HG02763 (cell line): ENCODE data around the gene SEMA4A.
"Not testable (repeated sequence)": the region's sequence is repeated elsewhere in the genome, so short reads cannot be mapped to it uniquely, and the experiment has no call there.

Experiments used
- ATAC-seq: cut with Tn5 transposase; IDR thresholded peaks from one replicate; pipeline ENCODE4 v1.9.1; 2021; ENCODE audit warnings: mild to moderate bottlenecking, moderate library complexity; ENCODE audit not compliant: unreplicated experiment

Gene SEMA4A

DNA sequence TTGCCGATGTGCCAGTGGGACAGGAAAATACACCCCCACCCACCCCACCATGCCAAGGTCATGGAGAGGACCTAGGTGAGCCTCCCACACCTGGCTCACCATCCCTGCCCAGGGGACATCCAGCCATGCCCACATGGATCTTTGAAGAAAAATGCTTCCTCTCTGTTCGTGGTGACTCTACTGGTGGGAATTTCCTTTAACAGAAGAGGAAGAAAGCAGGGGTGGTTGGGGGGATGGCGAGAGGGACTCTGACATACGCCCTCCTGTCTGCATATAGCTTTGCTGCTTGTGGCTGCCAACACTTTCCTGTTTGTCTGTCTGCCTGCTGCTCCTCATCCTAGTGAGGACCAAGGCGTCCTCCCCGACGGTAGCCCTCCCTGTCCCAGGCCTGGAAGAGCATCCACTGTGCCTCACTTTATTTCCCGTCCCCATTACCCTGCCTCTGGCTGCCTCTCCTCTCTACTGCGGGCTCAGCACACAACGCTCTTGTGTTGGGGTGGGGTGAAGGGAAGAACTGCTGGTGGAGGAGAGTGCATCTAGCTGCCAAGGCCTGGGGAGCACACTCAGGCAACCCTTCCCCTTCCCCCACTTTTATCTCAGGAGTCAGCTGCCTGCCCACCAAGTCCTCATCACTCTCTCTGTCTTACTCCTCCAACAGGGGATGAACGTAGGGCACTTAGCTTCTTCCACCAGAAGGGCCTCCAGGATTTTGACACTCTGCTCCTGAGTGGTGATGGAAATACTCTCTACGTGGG is 2.5 kb downstream of the SEMA4A start:
- ATAC-seq, result no peak

DNA sequence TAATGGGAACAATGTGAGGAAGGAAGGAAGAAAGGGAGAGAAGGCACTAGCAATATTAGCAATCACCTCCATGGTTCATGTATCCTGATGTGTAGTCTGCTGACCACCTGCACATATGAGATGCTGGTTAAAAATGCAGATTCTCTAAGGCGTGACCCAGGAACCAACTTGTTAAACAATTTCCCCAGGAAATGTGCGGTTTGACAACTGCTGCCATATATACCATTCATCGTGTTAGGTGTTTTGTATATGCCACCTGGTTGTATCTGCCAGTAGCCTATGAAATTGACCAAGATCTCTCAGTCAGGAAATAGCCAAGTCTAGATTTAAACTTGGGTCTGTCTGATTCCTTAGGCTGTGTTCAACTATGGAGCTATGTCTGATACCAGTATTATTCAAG is 4.1 kb downstream of the SEMA4A start:
- no peak for ATAC-seq

DNA sequence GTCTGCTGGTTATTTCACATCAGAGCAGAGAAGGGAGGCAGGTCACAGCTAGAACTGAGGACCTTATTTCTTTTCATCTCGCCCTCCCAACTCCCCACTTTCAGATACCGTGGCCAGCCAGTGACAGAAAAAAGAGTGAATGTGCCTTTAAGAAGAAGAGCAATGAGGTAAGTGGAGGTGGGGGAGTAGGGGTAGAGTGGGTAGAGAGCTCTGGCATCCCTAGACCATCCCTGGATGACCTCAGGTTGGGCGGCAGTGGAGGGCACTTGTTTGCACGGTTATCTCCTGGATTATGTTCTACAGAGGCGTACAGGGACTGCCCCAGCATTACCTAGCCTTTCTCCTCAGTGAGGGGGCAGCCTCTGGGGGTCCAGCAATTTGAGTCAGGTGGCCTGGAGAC is 4.6 kb downstream of the SEMA4A start:
- ATAC-seq, result no peak

DNA sequence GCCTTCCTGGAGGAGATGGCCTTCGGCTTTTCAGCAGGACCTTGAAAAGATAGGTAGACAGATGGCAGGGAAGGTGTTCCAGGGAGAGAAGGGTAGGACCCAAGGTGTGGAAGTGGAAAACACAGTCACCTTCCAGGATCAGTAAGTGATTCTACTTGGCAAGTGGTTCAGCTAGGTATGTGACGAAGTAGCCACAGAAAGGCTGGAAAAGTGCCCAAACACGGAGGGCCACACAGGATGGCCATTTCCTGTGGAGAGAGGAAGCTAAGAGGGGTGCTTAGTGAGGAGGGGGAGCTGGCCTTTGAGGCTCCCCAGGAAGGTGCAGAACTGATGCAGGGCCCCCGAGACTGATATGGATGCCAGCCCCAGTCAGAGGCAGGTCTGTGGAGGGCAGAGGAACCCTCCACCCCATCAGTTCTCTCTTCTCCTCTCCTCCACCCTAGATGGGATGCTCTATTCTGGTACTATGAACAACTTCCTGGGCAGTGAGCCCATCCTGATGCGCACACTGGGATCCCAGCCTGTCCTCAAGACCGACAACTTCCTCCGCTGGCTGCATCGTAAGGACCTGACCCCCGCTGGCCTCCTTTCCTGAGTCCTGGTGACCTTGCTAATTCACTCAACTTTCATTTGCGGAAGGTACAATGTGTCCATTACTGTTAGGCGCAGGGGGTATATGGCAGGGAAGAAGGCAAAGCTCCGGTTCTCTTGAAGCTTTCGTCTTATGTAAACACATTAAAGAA is 6.8 kb downstream of the SEMA4A start:
- no peak for ATAC-seq

DNA sequence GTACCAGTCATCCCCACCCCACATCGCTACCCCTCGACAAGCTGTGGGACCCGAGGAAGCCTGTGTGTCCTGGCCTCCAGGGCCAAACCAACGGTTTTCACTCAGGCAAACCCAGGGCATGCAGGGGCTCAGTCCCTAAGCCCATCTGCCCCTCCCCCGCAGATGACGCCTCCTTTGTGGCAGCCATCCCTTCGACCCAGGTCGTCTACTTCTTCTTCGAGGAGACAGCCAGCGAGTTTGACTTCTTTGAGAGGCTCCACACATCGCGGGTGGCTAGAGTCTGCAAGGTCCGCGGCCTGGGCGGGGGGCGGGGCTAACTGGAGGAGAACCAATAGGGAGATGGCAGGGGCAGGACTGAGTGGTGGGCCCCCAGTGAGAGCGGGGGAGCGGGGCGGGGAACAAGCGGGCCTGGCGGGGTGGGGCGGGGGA is 7.4 kb downstream of the SEMA4A start:
- ATAC-seq, result no peak

DNA sequence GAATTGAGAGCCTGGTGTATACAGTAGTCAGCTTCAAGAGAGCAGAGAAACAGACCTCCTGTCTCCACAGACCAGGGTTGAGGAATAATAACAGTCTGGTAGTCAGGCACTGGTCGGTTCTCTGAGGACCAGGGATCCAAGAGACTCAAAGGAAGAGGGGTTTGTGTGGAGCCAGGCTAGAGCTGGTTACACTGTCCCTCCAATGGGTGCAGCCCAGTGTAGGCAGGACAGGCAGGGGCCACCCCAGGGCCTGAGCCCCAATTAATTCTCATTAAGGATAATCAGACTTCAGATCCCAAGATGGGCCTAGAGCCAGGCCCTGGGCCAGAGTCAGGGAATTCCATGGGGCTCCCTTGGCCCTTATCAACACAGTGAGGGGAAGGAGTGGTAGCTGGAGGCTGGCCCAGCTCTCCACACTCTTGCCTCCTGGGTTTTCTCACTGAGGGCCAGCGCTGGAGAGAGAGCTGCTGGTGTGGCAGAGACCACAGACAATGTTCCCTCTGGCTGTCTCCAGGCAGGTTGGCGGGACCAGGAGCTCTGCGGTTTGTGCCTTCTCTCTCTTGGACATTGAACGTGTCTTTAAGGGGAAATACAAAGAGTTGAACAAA is 9.1 kb downstream of the SEMA4A start:
- ATAC-seq, result no peak

DNA sequence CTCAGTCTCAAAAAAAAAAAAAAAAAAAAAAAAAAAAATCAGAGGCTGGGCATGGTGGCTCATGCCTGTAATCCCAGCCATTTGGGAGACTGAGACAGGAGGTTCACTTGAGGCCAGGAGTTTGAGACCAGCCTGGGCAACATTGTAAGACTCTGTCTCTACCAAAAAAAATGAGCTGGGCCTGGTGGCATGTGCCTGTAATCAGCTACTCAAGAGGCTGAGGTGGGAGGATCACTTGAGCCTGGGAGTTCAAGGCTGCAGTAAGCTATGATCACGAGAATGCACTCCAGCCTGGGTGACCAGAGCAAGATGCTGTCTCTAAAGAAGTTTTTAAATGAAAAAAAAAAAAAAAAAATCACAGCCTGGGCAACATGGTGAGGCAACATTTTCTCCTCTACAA is 10.3 kb downstream of the SEMA4A start:
- ATAC-seq, result no peak

DNA sequence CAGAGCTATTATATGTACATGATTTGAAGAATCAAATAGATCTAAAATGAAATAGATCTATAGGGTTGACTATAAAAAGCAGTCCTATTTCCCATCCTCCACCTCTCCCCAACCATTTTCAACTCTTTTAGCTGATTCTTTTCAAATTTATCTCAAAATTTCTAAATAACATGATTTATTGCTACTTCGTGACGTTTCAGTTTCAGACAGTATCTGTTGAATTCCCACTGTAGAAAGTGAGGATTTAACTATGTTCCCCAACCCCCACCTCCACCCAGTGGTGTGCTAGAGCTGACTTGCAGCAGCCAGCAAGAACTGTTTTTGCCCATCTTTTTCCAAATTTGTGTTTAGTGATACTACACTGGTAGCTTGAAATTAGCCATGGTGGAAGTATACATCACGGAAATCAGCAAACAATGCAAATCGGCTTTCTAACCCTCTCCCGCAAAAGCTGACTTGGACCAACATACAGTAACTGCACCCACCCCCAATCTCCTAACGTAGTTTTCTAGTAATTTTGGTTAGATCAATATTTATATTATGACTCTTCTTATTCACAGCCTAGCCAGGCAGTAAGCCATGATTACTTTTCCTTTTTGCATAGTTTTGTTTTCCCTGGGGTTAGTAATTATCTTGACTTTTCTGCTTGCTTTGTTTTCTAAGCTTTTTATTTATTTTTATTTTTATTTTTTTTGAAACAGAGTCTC is 10.9 kb downstream of the SEMA4A start:
- ATAC-seq, result no peak

GRCh38 chr1:156165083-156165482 is 11.7 kb downstream of the SEMA4A start:
- ATAC-seq, result no peak

GRCh38 chr1:156167536-156167935 is 14.2 kb downstream of the SEMA4A start:
- ATAC-seq, result no peak

GRCh38 chr1:156172696-156173470 is 19.5 kb downstream of the SEMA4A start:
- no peak for ATAC-seq

DNA sequence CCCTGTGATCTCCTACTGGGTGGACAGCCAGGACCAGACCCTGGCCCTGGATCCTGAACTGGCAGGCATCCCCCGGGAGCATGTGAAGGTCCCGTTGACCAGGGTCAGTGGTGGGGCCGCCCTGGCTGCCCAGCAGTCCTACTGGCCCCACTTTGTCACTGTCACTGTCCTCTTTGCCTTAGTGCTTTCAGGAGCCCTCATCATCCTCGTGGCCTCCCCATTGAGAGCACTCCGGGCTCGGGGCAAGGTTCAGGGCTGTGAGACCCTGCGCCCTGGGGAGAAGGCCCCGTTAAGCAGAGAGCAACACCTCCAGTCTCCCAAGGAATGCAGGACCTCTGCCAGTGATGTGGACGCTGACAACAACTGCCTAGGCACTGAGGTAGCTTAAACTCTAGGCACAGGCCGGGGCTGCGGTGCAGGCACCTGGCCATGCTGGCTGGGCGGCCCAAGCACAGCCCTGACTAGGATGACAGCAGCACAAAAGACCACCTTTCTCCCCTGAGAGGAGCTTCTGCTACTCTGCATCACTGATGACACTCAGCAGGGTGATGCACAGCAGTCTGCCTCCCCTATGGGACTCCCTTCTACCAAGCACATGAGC is 23.3 kb downstream of the SEMA4A start:
- ATAC-seq, result no peak

DNA sequence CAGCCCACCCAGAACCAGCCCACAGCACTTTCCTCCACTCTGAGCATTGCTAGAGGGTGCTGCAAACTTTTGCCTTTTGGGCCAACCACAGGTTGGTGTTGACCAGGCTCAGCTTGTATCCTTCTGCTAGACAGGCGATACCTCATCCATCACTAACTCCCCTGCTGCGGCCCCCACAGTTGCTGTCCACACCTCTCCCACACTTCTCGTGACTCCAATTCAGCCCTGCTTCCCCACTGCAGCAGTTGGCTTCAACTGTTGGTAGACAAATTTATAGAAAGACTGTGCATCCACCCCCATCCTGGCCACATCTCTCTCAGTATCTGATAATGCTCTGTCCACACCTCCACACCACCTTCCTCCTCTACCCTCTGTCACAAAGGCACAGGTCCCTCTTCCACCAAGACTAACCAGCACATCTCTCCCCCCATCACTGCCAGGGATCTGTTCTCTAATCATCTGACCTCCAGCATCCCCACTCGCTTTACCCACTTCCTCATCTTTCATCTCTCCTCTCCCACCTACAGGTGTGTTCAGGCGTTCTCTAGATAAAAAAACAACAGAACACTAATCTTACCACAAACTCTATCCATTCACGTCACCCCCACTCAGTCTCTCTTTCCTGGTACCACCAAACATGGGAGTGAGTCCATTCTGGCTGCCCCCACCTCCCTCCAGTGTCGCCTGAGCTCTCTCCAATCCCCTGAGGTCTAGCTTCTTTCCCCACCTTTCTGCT is 24.7 kb downstream of the SEMA4A start:
- no peak for ATAC-seq

GRCh38 chr1:156180471-156180870 is 27.1 kb downstream of the SEMA4A start:
- ATAC-seq, result no peak

GRCh38 chr1:156181391-156181924 is 28.1 kb downstream of the SEMA4A start:
- ATAC-seq, result not testable (repeated sequence)

DNA sequence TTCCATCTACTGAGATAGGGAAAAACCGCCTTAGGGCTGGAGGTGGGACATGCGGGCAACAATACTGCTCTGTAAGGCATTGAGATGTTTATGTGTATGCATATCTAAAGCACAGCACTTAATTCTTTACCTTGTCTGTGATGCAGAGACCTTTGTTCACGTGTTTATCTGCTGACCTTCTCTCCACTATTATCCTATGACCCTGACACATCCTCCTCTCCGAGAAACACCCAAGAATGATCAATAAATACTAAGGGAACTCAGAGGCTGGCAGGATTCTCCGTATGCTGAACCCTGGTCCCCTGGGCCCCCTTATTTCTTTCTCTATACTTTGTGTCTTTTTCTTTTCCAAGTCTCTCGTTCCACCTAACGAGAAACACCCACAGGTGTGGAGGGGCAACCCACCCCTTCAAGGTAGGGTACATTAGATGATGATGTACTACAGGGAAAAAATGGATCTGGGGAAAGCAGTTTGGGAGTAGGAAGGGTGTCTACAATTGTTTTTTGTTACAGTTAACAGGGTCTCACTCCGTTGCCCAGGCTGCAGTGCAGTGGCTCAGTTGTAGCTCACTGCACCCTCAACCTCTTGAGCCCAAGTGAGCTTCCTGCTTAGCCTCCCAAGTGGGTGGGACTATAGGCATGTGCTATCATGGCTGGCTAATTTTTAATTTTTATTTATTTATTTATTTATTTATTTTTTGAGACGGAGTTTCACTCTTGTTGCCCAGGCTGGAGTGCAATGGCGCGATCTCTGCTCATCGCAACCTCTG is 28.8 kb downstream of the SEMA4A start:
- ATAC-seq, result not testable (repeated sequence)

DNA sequence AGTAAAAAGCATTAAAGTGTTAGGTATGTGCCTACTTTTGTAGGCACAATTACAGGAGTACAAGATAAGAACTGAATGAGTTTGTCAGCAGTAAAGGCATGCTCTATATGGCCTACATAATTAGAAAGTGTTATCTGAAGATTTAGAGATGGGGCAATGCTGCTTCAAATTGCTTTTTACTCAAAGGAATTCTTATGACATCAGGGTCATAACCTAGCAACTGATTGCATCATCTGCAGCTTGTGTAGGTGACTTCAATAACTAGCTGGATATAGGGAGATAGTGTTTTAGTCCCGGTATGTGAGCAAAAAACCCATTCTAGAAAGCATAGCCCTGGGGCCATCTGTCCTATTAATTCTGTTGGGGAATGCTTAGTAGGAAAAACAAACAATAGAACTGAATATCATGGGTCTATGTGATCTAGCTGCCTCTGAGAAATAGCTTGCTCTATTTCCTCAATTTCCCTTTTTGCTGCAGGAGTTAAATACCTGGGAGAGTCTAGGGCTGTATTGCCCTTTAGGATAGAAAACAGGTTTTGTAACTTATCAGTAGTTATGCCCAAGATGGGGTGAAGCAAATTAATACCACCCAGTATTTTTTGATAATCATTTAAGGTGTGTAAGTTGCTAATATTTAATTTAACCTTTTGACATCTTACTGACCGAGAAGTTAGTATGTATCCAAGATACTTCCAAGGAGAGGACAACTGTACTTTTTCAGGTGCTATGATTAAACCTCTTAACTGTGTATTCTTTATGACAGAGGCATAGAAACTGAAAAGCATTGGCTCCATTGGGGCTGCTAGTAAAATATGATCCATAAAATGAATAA is 33.2 kb downstream of the SEMA4A start:
- ATAC-seq, result not testable (repeated sequence)

DNA sequence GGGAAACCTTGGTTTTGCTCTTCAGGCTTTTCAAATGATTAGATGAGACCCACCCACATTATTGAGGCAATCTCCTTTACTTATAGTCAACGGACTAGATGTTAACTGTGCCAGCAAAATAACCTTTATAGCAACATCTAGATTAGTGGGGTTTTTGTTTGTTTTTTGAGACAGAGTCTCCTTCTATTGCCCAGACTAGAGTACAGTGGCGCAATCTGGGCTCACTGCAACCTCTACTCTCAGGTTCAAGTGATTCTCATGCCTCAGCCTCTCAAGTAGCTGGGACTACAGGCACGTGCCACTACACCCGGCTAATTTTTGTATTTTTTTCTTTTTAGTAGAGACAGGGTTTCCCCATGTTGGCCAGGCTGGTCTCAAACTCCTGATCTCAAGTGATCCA is 36.9 kb downstream of the SEMA4A start:
- not testable (repeated sequence) for ATAC-seq
